Measurements from ENCODE around the gene NUBP2. TPM values are rescaled to one million over a fixed set of nuclear protein-coding genes. Genes with fewer than 3 reads are reported as not detected.
A peak's percentile ranks its signal among the peaks of the same experiment; 100 is the strongest.

The NUBP2 gene
- total and polyA plus RNA-seq, 12 donors: 24.1 to 74.1 (median 29.4) TPM

- Histone ChIP-seq H3K9me3 (no peaks in the 10 kb centered on the region), H3K36me3 (peaks cover 0 to 40% (median 1%) of the 10 kb centered on the region in 9 donors), H3K27ac (peak within 1 kb of the TSS; percentile 67 to 90 (median 84)), H3K4me3 (peak within 1 kb of the TSS; percentile 68 to 96 (median 83)), H3K27me3 (no peaks in the 10 kb centered on the region), H3K4me1 (peaks cover 6 to 58% (median 50%) of the 10 kb centered on the region in 9 donors)
- DNase-seq (peak; percentile 93 to 94), ATAC-seq (peak; percentile 94 to 97 (median 96))
- WGBS, 2 donors: 0 to 1% methylated on average over 89 to 103 of the region's 104 CpGs
- no peak for TF ChIP-seq CTCF (IDR thresholded peaks at IDR 0.05)
- intact Hi-C loops (cut with DNase I): no loop called here
These were observed 44.2 kb downstream of the NUBP2 start, which contains the start of the genes FAHD1 and HAGH for GRCh38 chr16:1826691-1827573. Gene FAHD1 (plus strand): TSS chr16:1827206. CDS start chr16:1827239, 33 bp downstream. Gene HAGH (minus strand): TSS chr16:1826825. CDS start chr16:1826787, 38 bp downstream.

GRCh38 chr16:1828645-1829410, 46.1 kb downstream of the NUBP2 start:
- intact Hi-C loops (cut with DNase I): no loop called here
- peak overlapping the region in 6 of 10 donors; percentile 80 to 96 (median 90) for H3K4me3 ChIP-seq

DNA sequence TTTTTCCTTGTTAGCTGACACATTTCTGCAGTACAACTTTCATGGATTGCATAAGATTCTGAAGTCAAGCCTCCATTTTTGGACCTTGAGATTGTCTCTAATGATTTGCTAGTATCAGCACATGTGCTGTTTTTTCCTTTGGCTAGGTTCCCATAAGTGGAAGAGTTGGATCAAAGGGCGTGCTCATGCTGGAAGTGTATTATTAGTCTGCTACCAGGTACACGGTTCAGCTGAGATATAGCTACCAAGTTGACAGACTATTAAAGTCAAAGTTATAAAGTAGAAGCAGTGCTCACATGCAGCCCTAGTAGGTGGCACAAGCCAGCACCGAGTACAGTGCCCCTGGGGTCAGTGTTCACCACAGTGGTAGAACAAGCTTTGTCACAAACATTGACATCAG, 47.5 kb downstream of the NUBP2 start:
- no peak for DNase-seq
- no peak overlapping the region for H3K27ac ChIP-seq
- 34 to 40% methylated on average over 3 of the region's 3 CpGs for WGBS, 2 donors
- intact Hi-C loops (cut with DNase I): no loop called here
- peaks cover 0 to 32% (median 0%) of the 10 kb centered on the region in 9 donors for H3K36me3 ChIP-seq
- peaks cover 6 to 40% (median 37%) of the 10 kb centered on the region in 9 donors for H3K4me1 ChIP-seq
- TF ChIP-seq CTCF (IDR thresholded peaks at IDR 0.05): no peak
- no peak for ATAC-seq
- H3K9me3 ChIP-seq: no peaks in the 10 kb centered on the region
- H3K27me3 ChIP-seq: no peaks in the 10 kb centered on the region
- H3K4me3 ChIP-seq: no peak overlapping the region

More at GRCh38 chr16:1828645-1829410, 46.1 kb downstream of the NUBP2 start:
- TF ChIP-seq CTCF (IDR thresholded peaks at IDR 0.05): no peak
- DNase-seq (no peak), ATAC-seq (no peak)
- peaks cover 0 to 32% (median 0%) of the 10 kb centered on the region in 9 donors for H3K36me3 ChIP-seq
- H3K9me3 ChIP-seq: no peaks in the 10 kb centered on the region
- no peak overlapping the region for H3K27ac ChIP-seq
- 56 to 63% methylated on average over 11 of the region's 11 CpGs for WGBS, 2 donors
- no peaks in the 10 kb centered on the region for H3K27me3 ChIP-seq
- H3K4me1 ChIP-seq: peaks cover 6 to 54% (median 49%) of the 10 kb centered on the region in 9 donors
